NCI-H69 (cell line): ENCODE data around the gene HS1BP3.
A peak's percentile ranks its signal among the peaks of the same experiment; 100 is the strongest.

Experiments used
- DNase-seq: peaks from one replicate; lab custom pipeline; 2025; lab: John Stamatoyannopoulos, UW

Gene HS1BP3

GRCh38 chr2:20617081-20617575 is 33.8 kb downstream of the HS1BP3 start:
- peak; percentile 6 for DNase-seq

GRCh38 chr2:20616341-20616871 is 34.5 kb downstream of the HS1BP3 start:
- no peak for DNase-seq

GRCh38 chr2:20615466-20616241 is 35.2 kb downstream of the HS1BP3 start:
- no peak for DNase-seq

GRCh38 chr2:20615068-20615465 is 35.8 kb downstream of the HS1BP3 start:
- no peak for DNase-seq

GRCh38 chr2:20614201-20615067 is 36.5 kb downstream of the HS1BP3 start:
- DNase-seq: peak; percentile 83

GRCh38 chr2:20612925-20613916 is 37.7 kb downstream of the HS1BP3 start:
- no peak for DNase-seq

GRCh38 chr2:20611844-20612356 is 39.0 kb downstream of the HS1BP3 start:
- DNase-seq: no peak

GRCh38 chr2:20611077-20611843 is 39.6 kb downstream of the HS1BP3 start:
- DNase-seq: no peak

GRCh38 chr2:20609995-20610357 is 40.9 kb downstream of the HS1BP3 start:
- no peak for DNase-seq

GRCh38 chr2:20609349-20609994 is 41.4 kb downstream of the HS1BP3 start:
- DNase-seq: peak; percentile 63

GRCh38 chr2:20608666-20609348 is 42.1 kb downstream of the HS1BP3 start:
- no peak for DNase-seq

- no peak for DNase-seq
Measured at GRCh38 chr2:20607446-20607845, 43.5 kb downstream of the HS1BP3 start.

- DNase-seq: no peak
Measured at GRCh38 chr2:20606198-20606597, 44.7 kb downstream of the HS1BP3 start.

- no peak for DNase-seq
Measured at GRCh38 chr2:20604951-20605381, 45.9 kb downstream of the HS1BP3 start.

- no peak for DNase-seq
Measured at GRCh38 chr2:20604401-20604911, 46.4 kb downstream of the HS1BP3 start.

GRCh38 chr2:20603791-20604190 is 47.1 kb downstream of the HS1BP3 start:
- DNase-seq: no peak

- no peak for DNase-seq
Measured at GRCh38 chr2:20602803-20603202, 48.1 kb downstream of the HS1BP3 start.

GRCh38 chr2:20600756-20601325 is 50.1 kb downstream of the HS1BP3 start:
- peak; percentile 3 for DNase-seq
